Measurements from ENCODE around the gene FIG4.

DNA sequence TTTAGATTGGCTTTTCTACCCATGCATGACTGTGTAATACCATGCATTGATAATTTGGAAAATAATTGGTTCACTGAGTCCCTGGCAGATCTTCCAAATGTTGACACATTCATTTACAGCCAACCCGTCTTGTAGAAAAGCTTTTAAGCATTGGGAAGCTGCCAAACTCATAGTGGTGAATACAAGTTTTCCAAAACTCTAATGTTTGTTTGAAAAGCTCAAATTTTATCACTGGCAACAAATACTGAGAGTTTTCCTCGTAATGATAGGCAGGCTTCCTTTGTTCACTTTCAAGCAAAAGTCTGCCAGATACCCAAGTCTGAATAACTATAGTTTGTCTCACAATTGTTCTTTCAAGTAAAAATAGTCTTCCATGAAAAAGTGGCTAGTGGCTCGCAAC lies 143.0 kb downstream of the FIG4 start:
- TF ChIP-seq, protein P1, sequence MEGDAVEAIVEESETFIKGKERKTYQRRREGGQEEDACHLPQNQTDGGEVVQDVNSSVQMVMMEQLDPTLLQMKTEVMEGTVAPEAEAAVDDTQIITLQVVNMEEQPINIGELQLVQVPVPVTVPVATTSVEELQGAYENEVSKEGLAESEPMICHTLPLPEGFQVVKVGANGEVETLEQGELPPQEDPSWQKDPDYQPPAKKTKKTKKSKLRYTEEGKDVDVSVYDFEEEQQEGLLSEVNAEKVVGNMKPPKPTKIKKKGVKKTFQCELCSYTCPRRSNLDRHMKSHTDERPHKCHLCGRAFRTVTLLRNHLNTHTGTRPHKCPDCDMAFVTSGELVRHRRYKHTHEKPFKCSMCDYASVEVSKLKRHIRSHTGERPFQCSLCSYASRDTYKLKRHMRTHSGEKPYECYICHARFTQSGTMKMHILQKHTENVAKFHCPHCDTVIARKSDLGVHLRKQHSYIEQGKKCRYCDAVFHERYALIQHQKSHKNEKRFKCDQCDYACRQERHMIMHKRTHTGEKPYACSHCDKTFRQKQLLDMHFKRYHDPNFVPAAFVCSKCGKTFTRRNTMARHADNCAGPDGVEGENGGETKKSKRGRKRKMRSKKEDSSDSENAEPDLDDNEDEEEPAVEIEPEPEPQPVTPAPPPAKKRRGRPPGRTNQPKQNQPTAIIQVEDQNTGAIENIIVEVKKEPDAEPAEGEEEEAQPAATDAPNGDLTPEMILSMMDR (IDR thresholded peaks at IDR 0.05; ENCODE audit: insufficient read depth, low read length, poor library complexity, severe bottlenecking): no peak
- no peak for TF ChIP-seq EZH2phosphoT487 (conservative IDR thresholded peaks at IDR 0.05; ENCODE audit: low read length)

All from SU-DHL-6 (cell line).